GM23248 (cell line): ENCODE measurements around the gene ZNF346. TPM values are rescaled to one million over a fixed set of nuclear protein-coding genes. Genes with fewer than 3 reads are reported as not detected.
A peak's percentile ranks its signal among the peaks of the same experiment; 100 is the strongest.

ENCODE experiments used
- DNase-seq: peaks from one replicate; pipeline ENCODE4 v3.0.0-alpha.2; 2015
- H2AFZ ChIP-seq: fragments of 200-600 bp; sonication (generic); 2 replicates; pipeline ENCODE4 v1.6.1; 2016; ENCODE audit warnings: antibody characterized with exemption
- H3F3A ChIP-seq: fragments of 200-600 bp; sonication (generic); 2 replicates; pipeline ENCODE4 v1.6.1; 2016; ENCODE audit warnings: mild to moderate bottlenecking, antibody characterized with exemption, mixed run types; ENCODE audit not compliant: insufficient read depth
- H3K27ac ChIP-seq: fragments of 200-600 bp; sonication (generic); 2 replicates; pipeline ENCODE4 v1.5.1; 2016; ENCODE audit warnings: mild to moderate bottlenecking
- H3K27me3 ChIP-seq: fragments of 200-600 bp; sonication (generic); replicated peaks from 2 replicates; pipeline ENCODE4 v1.6.1; 2016; ENCODE audit warnings: mild to moderate bottlenecking; ENCODE audit not compliant: insufficient read depth
- H3K36me3 ChIP-seq: fragments of 200-600 bp; sonication (generic); 2 replicates; pipeline ENCODE4 v1.6.1; 2016; ENCODE audit warnings: low read depth, mild to moderate bottlenecking
- H3K4me1 ChIP-seq: fragments of 200-600 bp; sonication (generic); 2 replicates; pipeline ENCODE4 v1.6.1; 2016; ENCODE audit warnings: mild to moderate bottlenecking; ENCODE audit not compliant: insufficient read depth
- H3K4me2 ChIP-seq: fragments of 200-600 bp; sonication (generic); one replicate; pipeline ENCODE4 v1.6.1; 2016; ENCODE audit warnings: mild to moderate bottlenecking; ENCODE audit not compliant: unreplicated experiment
- H3K4me3 ChIP-seq: fragments of 200-600 bp; sonication (generic); 2 replicates; pipeline ENCODE4 v1.5.1; 2016; ENCODE audit warnings: mild to moderate bottlenecking
- H3K79me2 ChIP-seq: fragments of 200-600 bp; sonication (generic); 2 replicates; pipeline ENCODE4 v1.6.1; 2016; ENCODE audit warnings: mild to moderate bottlenecking; ENCODE audit not compliant: insufficient read depth
- H3K9ac ChIP-seq: fragments of 200-600 bp; sonication (generic); 2 replicates; pipeline ENCODE4 v1.6.1; 2016; ENCODE audit warnings: mild to moderate bottlenecking
- H3K9me2 ChIP-seq: fragments of 200-600 bp; sonication (generic); 2 replicates; pipeline ENCODE4 v1.6.1; 2016; ENCODE audit warnings: mixed run types, mild to moderate bottlenecking, moderate library complexity; ENCODE audit not compliant: insufficient read depth
- H3K9me3 ChIP-seq: fragments of 200-600 bp; sonication (generic); one replicate; pipeline ENCODE4 v1.6.1; 2017; ENCODE audit warnings: low read depth
- H4K20me1 ChIP-seq: fragments of 200-600 bp; sonication (generic); 2 replicates; pipeline ENCODE4 v1.6.0; 2016; ENCODE audit not compliant: insufficient read depth
- EZH2 ChIP-seq: fragments of 200-600 bp; sonication (generic); IDR thresholded peaks from 2 replicates; pipeline ENCODE4 v1.6.1; 2018; ENCODE audit warnings: antibody characterized with exemption, mild to moderate bottlenecking; ENCODE audit not compliant: insufficient read depth, poor library complexity, severe bottlenecking
- EZH2phosphoT487 ChIP-seq: fragments of 200-600 bp; sonication (generic); IDR thresholded peaks from 2 replicates; pipeline ENCODE4 v1.6.1; 2018; ENCODE audit warnings: antibody characterized with exemption, moderate library complexity, mild to moderate bottlenecking, low read depth; ENCODE audit not compliant: insufficient read depth
- WGBS, 2 experiments: methylation state at CpG; one replicate each; pipeline ENCODE4 v1.1.6; 2015 to 2017; ENCODE audit warnings: low lambda C conversion rate in 2 of 2, low coverage in 1 of 2; ENCODE audit errors: missing lambda C conversion rate in 2 of 2; 5-methylcytosine and 5-hydroxymethylcytosine counted together
- in situ Hi-C: fragments of 300-500 bp; cut with MboI; formaldehyde crosslinking; loops from 2 replicates; pipeline ENCODE4 v1.15.0; 2020
- polyA plus RNA-seq: library from polyadenylated mRNA; unstranded; fragments of >200 nt; fragmentation: Nextera tagmentation; extraction: Ambion mirVana; gene quantifications from 2 replicates; pipeline ENCODE4 v1.2.1, GENCODE V29; 2016
- total RNA-seq: library from RNA; depleted of rRNA; stranded (reverse); fragments of >200 nt; shearing (Covaris generic); gene quantifications from 2 replicates; pipeline ENCODE4 v1.2.3, GENCODE V29; 2014; rRNA removed

ZNF346 gene
- total and polyA plus RNA-seq, 2 experiments from 2014 or later: 13.5 to 14.8 TPM

DNA sequence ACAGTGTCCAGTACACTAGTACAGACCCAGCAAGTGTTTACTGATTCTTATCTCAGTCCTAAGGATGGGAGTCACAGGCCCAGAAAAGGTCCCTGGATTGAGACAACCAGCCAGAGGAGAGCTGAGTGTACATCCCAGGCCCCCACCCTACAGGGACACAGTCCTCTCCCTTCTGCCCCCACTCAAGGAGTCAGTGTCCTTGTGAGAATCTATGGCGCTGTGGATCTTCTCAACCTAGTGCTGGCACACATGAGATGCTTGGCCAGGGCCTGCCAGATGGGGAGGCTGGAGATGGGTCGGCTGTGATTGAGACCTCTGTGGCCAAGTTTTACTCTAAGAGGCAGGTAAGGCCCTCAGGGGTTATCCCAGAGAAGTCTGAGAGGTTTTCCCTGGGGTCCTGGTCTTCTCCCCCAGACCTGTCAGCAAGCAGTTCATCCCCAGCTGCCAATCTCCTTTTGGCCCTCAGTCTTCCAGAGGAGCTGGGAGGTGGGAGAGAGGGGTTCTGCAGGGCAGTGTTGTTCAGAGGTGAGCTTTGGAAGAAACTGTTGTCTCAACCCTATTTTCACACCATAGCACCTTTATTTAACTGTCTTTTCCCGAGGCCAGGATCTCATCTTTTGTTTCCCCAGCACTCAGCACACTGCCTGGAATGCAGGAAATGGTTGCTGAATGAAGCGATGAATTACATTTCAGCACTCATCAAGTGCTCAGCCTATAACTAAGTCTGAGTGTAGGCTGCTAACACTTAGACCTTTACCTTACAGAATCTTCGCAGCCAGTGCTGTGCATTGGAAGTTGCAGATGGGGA, 107.9 kb downstream of the ZNF346 start:
- Histone ChIP-seq H3K4me2 (no peak overlapping the region), H3K27me3 (no peaks in the 10 kb centered on the region), H3F3A (peaks cover 31% of the 10 kb centered on the region; the same call in 1 of the 2 replicates), H3K27ac (no peak overlapping the region), H3K4me3 (no peak overlapping the region), H4K20me1 (no peaks in the 10 kb centered on the region), H3K9me3 (no peaks in the 10 kb centered on the region), H3K79me2 (peaks cover 5% of the 10 kb centered on the region), H3K9ac (no peak overlapping the region), H2AFZ (peak overlapping the region; percentile 36; the same call in 1 of the 2 replicates), H3K4me1 (peaks cover 17% of the 10 kb centered on the region), H3K36me3 (peaks cover 4% of the 10 kb centered on the region; the same call in 1 of the 2 replicates), H3K9me2 (no peaks in the 10 kb centered on the region)
- WGBS, 2 experiments: 61 to 63% methylated on average over 5 of the region's 5 CpGs
- TF ChIP-seq EZH2phosphoT487 (no peak), EZH2 (no peak)
- peak; percentile 60 for DNase-seq
- in situ Hi-C loops: no loop called here

Other genes starting within 250 kb of the ZNF346 start
- not detected in 2 replicates for gene UNC5A, start 212.1 kb upstream of the ZNF346 start, total RNA-seq
- not detected in 2 replicates for gene UNC5A, start 212.1 kb upstream of the ZNF346 start, polyA plus RNA-seq
- gene HK3, start 123.3 kb upstream of the ZNF346 start, total RNA-seq: not detected in 2 replicates
- not detected in 2 replicates for gene HK3, start 123.3 kb upstream of the ZNF346 start, polyA plus RNA-seq
- 13.9 and 27.6 TPM in 2 replicates for gene UIMC1, start 15.9 kb upstream of the ZNF346 start, total RNA-seq
- gene UIMC1, start 15.9 kb upstream of the ZNF346 start, polyA plus RNA-seq: 17.5 and 18.4 TPM in 2 replicates
- gene FGFR4, start 64.2 kb downstream of the ZNF346 start, total RNA-seq: not detected in 2 replicates
- 0.10 TPM in 1 of 2 replicates, not detected in the other for gene FGFR4, start 64.2 kb downstream of the ZNF346 start, polyA plus RNA-seq
- 29.7 and 31.9 TPM in 2 replicates for gene NSD1, start 111.1 kb downstream of the ZNF346 start, total RNA-seq
- gene NSD1, start 111.1 kb downstream of the ZNF346 start, polyA plus RNA-seq: 25.9 and 26.9 TPM in 2 replicates